Transverse colon (tissue), 4 donors: Measurements from ENCODE around the gene ATAD3C. TPM values are rescaled to one million over a fixed set of nuclear protein-coding genes. Genes with fewer than 3 reads are reported as not detected.
"Not testable (repeated sequence)": the region's sequence is repeated elsewhere in the genome, so short reads cannot be mapped to it uniquely, and the experiment has no call there.

Experiments used
- DNase-seq: peaks from one replicate; pipeline ENCODE4 v3.0.0-alpha.2; 2019
- H3K27ac ChIP-seq, 4 donors: fragments of 200-600 bp; sonication (generic); 2 replicates each; pipeline ENCODE4 v1.5.1; 2016 to 2018; ENCODE audit warnings: inconsistent platforms in 4 of 4
- H3K27me3 ChIP-seq: fragments of 200-600 bp; sonication (generic); 2 replicates; pipeline ENCODE4 v1.5.1; 2017; ENCODE audit warnings: inconsistent platforms
- H3K36me3 ChIP-seq, 4 donors: fragments of 200-600 bp; sonication (generic); 2 replicates each; pipeline ENCODE4 v1.5.1; 2017 to 2019; ENCODE audit warnings: inconsistent platforms in 4 of 4
- H3K4me1 ChIP-seq, 4 donors: fragments of 200-600 bp; sonication (generic); 2 replicates each; pipeline ENCODE4 v1.5.1; 2017 to 2020; ENCODE audit warnings: inconsistent platforms in 4 of 4
- H3K4me3 ChIP-seq, 4 donors: fragments of 200-600 bp; sonication (generic); 1 replicate in 1 of 4; 2 replicates in 3 of 4; pipeline versions ENCODE4 v1.5.1 to v1.6.1; 2017 to 2019; ENCODE audit warnings: inconsistent platforms in 4 of 4
- H3K9me3 ChIP-seq, 2 donors: fragments of 200-600 bp; sonication (generic); 2 replicates each; pipeline ENCODE4 v1.5.1; 2017 to 2019; ENCODE audit warnings: inconsistent platforms in 2 of 2
- CTCF ChIP-seq, 5 experiments: fragments of 200-600 bp in 3 of 5; fragments of 450-650 bp in 2 of 5; sonication (generic) in 3 of 5; IDR thresholded peaks; 1 replicate in 2 of 5; 2 replicates in 3 of 5; pipeline ENCODE4 v1.5.1; 2016 to 2017; ENCODE audit warnings: antibody characterized with exemption in 5 of 5, inconsistent platforms in 3 of 5, mild to moderate bottlenecking in 2 of 5, moderate library complexity in 1 of 5
- EP300 ChIP-seq: sonication (generic); formaldehyde crosslinking; IDR thresholded peaks from one replicate; pipeline ENCODE4 v1.6.1; 2017; ENCODE audit warnings: antibody characterized with exemption, low read depth
- POLR2A ChIP-seq: fragments of 450-650 bp; IDR thresholded peaks from one replicate; pipeline ENCODE4 v1.6.1; 2016; ENCODE audit warnings: antibody characterized with exemption, mild to moderate bottlenecking, moderate library complexity
- POLR2AphosphoS5 ChIP-seq, 3 donors: sonication (generic); formaldehyde crosslinking; IDR thresholded peaks; one replicate each; pipeline ENCODE4 v1.6.1; 2016; ENCODE audit warnings: antibody characterized with exemption in 3 of 3
- WGBS, 2 donors: methylation state at CpG; one replicate each; pipeline ENCODE4 v1.1.5; 2018; ENCODE audit warnings: low coverage in 1 of 2; 5-methylcytosine and 5-hydroxymethylcytosine counted together
- in situ Hi-C, 4 donors: fragments of 200-750 bp; cut with MboI; loops; one replicate each; pipeline versions ENCODE4 v1.15.0 to v1.15.1; 2017; ENCODE audit warnings: low sequenced_read_pairs in 3 of 4, low pct_ligation_motif_present in 1 of 4, low pct_unique_long_range_greater_than_20kb in 1 of 4
- intact Hi-C: fragments of 100-400 bp; cut with DNase I; formaldehyde crosslinking; loops from one replicate; pipeline ENCODE4 v1.15.1; 2023; ENCODE audit warnings: low total_unique reads
- total RNA-seq, 4 donors: library from RNA; depleted of rRNA; stranded (reverse); fragments of >200 nt; gene quantifications; one replicate each; pipeline ENCODE4 v1.1.0, GENCODE V29; 2016

Gene ATAD3C
- total RNA-seq, 4 donors from 2014 or later = 0.75 to 1.3 (median 1.00) TPM; not detected in 1

GRCh38 chr1:1442069-1442770 lies 7.3 kb upstream of the ATAD3C start:
- H3K27ac ChIP-seq = no peak overlapping the region

GRCh38 chr1:1446631-1447030 lies 2.9 kb upstream of the ATAD3C start:
- in situ Hi-C loops, H3K4me1 ChIP-seq, DNase-seq, H3K27ac ChIP-seq, H3K36me3 ChIP-seq, intact Hi-C loops, H3K4me3 ChIP-seq, H3K9me3 ChIP-seq, H3K27me3 ChIP-seq: not testable (repeated sequence)
- 89 to 93% methylated on average over 3 to 19 of the region's 19 CpGs for WGBS, 2 donors

More at GRCh38 chr1:1442069-1442770, 7.3 kb upstream of the ATAD3C start:
- in situ Hi-C loops (no loop called here), intact Hi-C loops (no loop called here)
- 68 to 89% methylated on average over 5 to 32 of the region's 32 CpGs for WGBS, 2 donors
- no peak for DNase-seq
- no peaks in the 10 kb centered on the region for H3K36me3 ChIP-seq
- H3K4me3 ChIP-seq = no peak overlapping the region
- TF ChIP-seq CTCF (IDR thresholded peaks at IDR 0.05) = no peak
- TF ChIP-seq POLR2AphosphoS5 (IDR thresholded peaks at IDR 0.05) = no peak
- TF ChIP-seq POLR2A = no peak
- TF ChIP-seq EP300 = no peak
- H3K4me1 ChIP-seq = peaks cover 18 to 28% (median 26%) of the 10 kb centered on the region in 4 donors
- H3K27me3 ChIP-seq = no peaks in the 10 kb centered on the region
- H3K9me3 ChIP-seq = no peaks in the 10 kb centered on the region

GRCh38 chr1:1450616-1451015 lies 1.1 kb downstream of the ATAD3C start:
- H3K9me3 ChIP-seq, intact Hi-C loops, H3K27ac ChIP-seq, H3K4me3 ChIP-seq, in situ Hi-C loops, H3K27me3 ChIP-seq, H3K4me1 ChIP-seq, H3K36me3 ChIP-seq, DNase-seq: not testable (repeated sequence)
- WGBS, 2 donors = 81% methylated on average over 21 of the region's 22 CpGs; no CpG with 5 or more reads in 1 of the 2 donors

GRCh38 chr1:1451696-1452364 lies 2.3 kb downstream of the ATAD3C start:
- Histone ChIP-seq H3K27me3 (no peaks in the 10 kb centered on the region), H3K9me3 (no peaks in the 10 kb centered on the region), H3K4me1 (peaks cover 0 to 5% (median 4%) of the 10 kb centered on the region in 4 donors), H3K36me3 (no peaks in the 10 kb centered on the region), H3K27ac (no peak overlapping the region), H3K4me3 (no peak overlapping the region)
- no peak for TF ChIP-seq CTCF (IDR thresholded peaks at IDR 0.05)
- TF ChIP-seq EP300 = no peak
- no peak for TF ChIP-seq POLR2A
- no peak for TF ChIP-seq POLR2AphosphoS5 (IDR thresholded peaks at IDR 0.05)
- in situ Hi-C loops = no loop called here
- no peak for DNase-seq
- intact Hi-C loops = no loop called here
- 85% methylated on average over 25 of the region's 26 CpGs; no CpG with 5 or more reads in 1 of the 2 donors for WGBS, 2 donors

GRCh38 chr1:1452365-1452739 lies 2.9 kb downstream of the ATAD3C start:
- H3K4me1 ChIP-seq, in situ Hi-C loops, H3K27ac ChIP-seq, DNase-seq, H3K4me3 ChIP-seq, H3K9me3 ChIP-seq, intact Hi-C loops, H3K27me3 ChIP-seq, H3K36me3 ChIP-seq: not testable (repeated sequence)
- WGBS, 2 donors = 70 to 100% methylated on average over 1 to 7 of the region's 8 CpGs
